ENCODE results near the gene ALDH4A1. TPM values are rescaled to one million over a fixed set of nuclear protein-coding genes. Genes with fewer than 3 reads are reported as not detected.

The ALDH4A1 gene
- 10 to 100 TPM; 12.3 to 46.9 (median 24.7) TPM for total RNA-seq
- polyA plus RNA-seq: 10 to 100 TPM; 11.3 to 15.1 (median 12.5) TPM
- long read RNA-seq, donor 1: 0 reads
- long read RNA-seq, donor 2: 0 reads
- long read RNA-seq, donor 3, partial matches to known transcripts: 0 of 1 reads
- long read RNA-seq, donor 3, other reads (novel, unspliced or antisense): 0 of 1 reads
- long read RNA-seq, donor 4, partial matches to known transcripts: 0 of 8 reads
- long read RNA-seq, donor 4, other reads (novel, unspliced or antisense): 2 of 8 reads
- long read RNA-seq, donor 5, transcript ALDH4A1-202 (15 exons, 3,363 nt): major isoform, 131 of 169 reads
- long read RNA-seq, donor 5, partial matches to known transcripts: 24 of 169 reads
- long read RNA-seq, donor 5, other reads (novel, unspliced or antisense): 10 of 169 reads
- long read RNA-seq, donor 6, transcript ALDH4A1-202 (15 exons, 3,363 nt): major isoform, 5 of 5 reads
- long read RNA-seq, donor 6, partial matches to known transcripts: 0 of 5 reads
- long read RNA-seq, donor 6, other reads (novel, unspliced or antisense): 0 of 5 reads
- long read RNA-seq, donor 7: 0 reads
- long read RNA-seq, donor 8, partial matches to known transcripts: 0 of 3 reads
- long read RNA-seq, donor 8, other reads (novel, unspliced or antisense): 0 of 3 reads
- long read RNA-seq, donor 9: 0 reads
- long read RNA-seq, donor 10, partial matches to known transcripts: 0 of 2 reads
- long read RNA-seq, donor 10, other reads (novel, unspliced or antisense): 0 of 2 reads

GRCh38 chr1:18902523-18903290, at the start of gene ALDH4A1:
Gene ALDH4A1, minus strand, starts transcription at chr1:18902555. Its CDS starts 32 bp downstream, at chr1:18902523.
- H3K9me3 ChIP-seq (replicated peaks in 1 of 3): no peaks in the 10 kb centered on the region
- intact Hi-C loops (cut with DNase I): no loop called here
- H3K4me3 ChIP-seq: peak within 1 kb of the TSS; percentile 22 to 94 (median 33)
- peak in 1 of 2 donors; percentile 82 for TF ChIP-seq POLR2A (IDR thresholded peaks at IDR 0.05)
- TF ChIP-seq, protein P1, sequence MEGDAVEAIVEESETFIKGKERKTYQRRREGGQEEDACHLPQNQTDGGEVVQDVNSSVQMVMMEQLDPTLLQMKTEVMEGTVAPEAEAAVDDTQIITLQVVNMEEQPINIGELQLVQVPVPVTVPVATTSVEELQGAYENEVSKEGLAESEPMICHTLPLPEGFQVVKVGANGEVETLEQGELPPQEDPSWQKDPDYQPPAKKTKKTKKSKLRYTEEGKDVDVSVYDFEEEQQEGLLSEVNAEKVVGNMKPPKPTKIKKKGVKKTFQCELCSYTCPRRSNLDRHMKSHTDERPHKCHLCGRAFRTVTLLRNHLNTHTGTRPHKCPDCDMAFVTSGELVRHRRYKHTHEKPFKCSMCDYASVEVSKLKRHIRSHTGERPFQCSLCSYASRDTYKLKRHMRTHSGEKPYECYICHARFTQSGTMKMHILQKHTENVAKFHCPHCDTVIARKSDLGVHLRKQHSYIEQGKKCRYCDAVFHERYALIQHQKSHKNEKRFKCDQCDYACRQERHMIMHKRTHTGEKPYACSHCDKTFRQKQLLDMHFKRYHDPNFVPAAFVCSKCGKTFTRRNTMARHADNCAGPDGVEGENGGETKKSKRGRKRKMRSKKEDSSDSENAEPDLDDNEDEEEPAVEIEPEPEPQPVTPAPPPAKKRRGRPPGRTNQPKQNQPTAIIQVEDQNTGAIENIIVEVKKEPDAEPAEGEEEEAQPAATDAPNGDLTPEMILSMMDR (IDR thresholded peaks at IDR 0.05): peak in 1 of 6 experiments; percentile 3
- H3K4me1 ChIP-seq (replicated peaks in 1 of 2): peaks cover 10 to 23% of the 10 kb centered on the region in 2 donors
- peak within 1 kb of the TSS; percentile 74 to 94 (median 91) for H3K27ac ChIP-seq
- peaks cover 0 to 5% of the 10 kb centered on the region in 2 donors for H3K36me3 ChIP-seq (replicated peaks in 1 of 2)
- 0 to 1% (median 0%) methylated on average over 37 to 55 of the region's 55 CpGs for WGBS, 4 donors
- H3K27me3 ChIP-seq: no peaks in the 10 kb centered on the region
- DNase-seq: peak; percentile 97 to 100 (median 99)

DNA sequence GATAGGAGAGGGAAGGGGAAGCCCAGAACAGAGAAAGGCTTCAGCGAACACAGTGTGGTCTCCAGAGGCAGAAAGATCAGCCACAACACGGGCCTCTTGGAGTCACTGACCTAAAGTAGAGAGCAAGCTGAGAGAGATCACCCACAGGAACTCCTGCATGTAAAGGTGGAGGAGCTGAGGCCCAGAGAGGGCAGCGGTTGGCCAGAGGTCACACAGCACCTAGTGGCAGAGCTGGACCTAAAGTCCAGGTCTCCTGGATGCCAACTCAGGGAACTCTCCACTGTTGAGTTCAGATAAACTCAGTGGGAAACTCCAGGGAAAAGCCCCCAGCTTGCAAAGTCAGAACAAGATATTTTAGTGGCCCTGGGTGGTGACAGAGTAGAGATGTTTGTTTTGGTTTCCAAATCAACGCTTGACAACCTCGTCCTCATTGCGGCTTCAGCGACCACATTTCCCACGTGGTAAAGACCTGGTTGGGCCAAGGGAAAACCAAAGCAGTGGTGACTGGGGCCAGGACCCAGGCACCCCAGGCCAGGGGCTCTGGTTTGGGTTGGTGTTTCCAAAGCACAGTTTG, 49.5 kb upstream of the ALDH4A1 start:
- TF ChIP-seq, protein P1 (IDR thresholded peaks at IDR 0.05): no peak
- no peak for TF ChIP-seq POLR2A (IDR thresholded peaks at IDR 0.05)
- 52 to 74% (median 56%) methylated on average over 8 of the region's 8 CpGs for WGBS, 4 donors
- DNase-seq: no peak
- H3K4me1 ChIP-seq (replicated peaks in 1 of 2): peaks cover 58 to 82% of the 10 kb centered on the region in 2 donors
- no peaks in the 10 kb centered on the region for H3K36me3 ChIP-seq (replicated peaks in 1 of 2)
- intact Hi-C loops (cut with DNase I): no loop called here
- peak overlapping the region in 4 of 5 donors; percentile 70 to 96 (median 92) for H3K27ac ChIP-seq
- no peaks in the 10 kb centered on the region for H3K9me3 ChIP-seq (replicated peaks in 1 of 3)
- H3K27me3 ChIP-seq: no peaks in the 10 kb centered on the region
- H3K4me3 ChIP-seq: no peak overlapping the region

- Histone ChIP-seq H3K9me3 (replicated peaks in 1 of 3) (no peaks in the 10 kb centered on the region), H3K27ac (peak overlapping the region; percentile 70 to 96 (median 91)), H3K4me1 (replicated peaks in 1 of 2) (peaks cover 60 to 87% of the 10 kb centered on the region in 2 donors), H3K27me3 (no peaks in the 10 kb centered on the region), H3K4me3 (no peak overlapping the region), H3K36me3 (replicated peaks in 1 of 2) (no peaks in the 10 kb centered on the region)
- intact Hi-C loops (cut with DNase I): no loop called here
- 61 to 66% (median 63%) methylated on average over 7 to 9 of the region's 9 CpGs for WGBS, 4 donors
- TF ChIP-seq, protein P1 (IDR thresholded peaks at IDR 0.05): no peak
- no peak for TF ChIP-seq POLR2A (IDR thresholded peaks at IDR 0.05)
- no peak for DNase-seq
These were observed 49.1 kb upstream of the ALDH4A1 start for GRCh38 chr1:18951416-18951815.

All from adrenal gland (tissue), 19 donors.